Effector memory CD8-positive, alpha-beta T cell (primary cell): ENCODE data around the gene CACUL1.

Experiments used
- ATAC-seq: fragments of 150-1000 bp; cut with Tn5 transposase; replicated peaks from 2 replicates; pipeline ENCODE4 v1.10.0; 2021; ENCODE audit warnings: mild to moderate bottlenecking, moderate library complexity
- DNase-seq, 3 experiments: peaks; one replicate each; pipeline ENCODE4 v3.0.0; 2021
- H3K27ac Mint-ChIP-seq, 2 donors: one replicate each; pipeline ENCODE4 v1.8.0; 2022; ENCODE audit warnings: mild to moderate bottlenecking in 2 of 2, mixed read lengths in 2 of 2, moderate library complexity in 2 of 2
- H3K27me3 Mint-ChIP-seq, 2 donors: one replicate each; pipeline ENCODE4 v1.8.0; 2022; ENCODE audit warnings: mixed read lengths in 2 of 2
- H3K36me3 Mint-ChIP-seq: one replicate; pipeline ENCODE4 v1.8.0; 2022; ENCODE audit warnings: mild to moderate bottlenecking, moderate library complexity, mixed read lengths; ENCODE audit not compliant: insufficient read depth
- H3K4me1 Mint-ChIP-seq, 2 donors: one replicate each; pipeline ENCODE4 v1.8.0; 2022; ENCODE audit warnings: low read depth in 2 of 2, mixed read lengths in 2 of 2
- H3K4me3 Mint-ChIP-seq, 2 donors: one replicate each; pipeline ENCODE4 v1.8.0; 2022; ENCODE audit warnings: mild to moderate bottlenecking in 2 of 2, mixed read lengths in 2 of 2, moderate library complexity in 2 of 2
- H3K9me3 Mint-ChIP-seq, 2 donors: one replicate each; pipeline ENCODE4 v1.8.0; 2022; ENCODE audit warnings: mixed read lengths in 2 of 2

The CACUL1 gene

DNA sequence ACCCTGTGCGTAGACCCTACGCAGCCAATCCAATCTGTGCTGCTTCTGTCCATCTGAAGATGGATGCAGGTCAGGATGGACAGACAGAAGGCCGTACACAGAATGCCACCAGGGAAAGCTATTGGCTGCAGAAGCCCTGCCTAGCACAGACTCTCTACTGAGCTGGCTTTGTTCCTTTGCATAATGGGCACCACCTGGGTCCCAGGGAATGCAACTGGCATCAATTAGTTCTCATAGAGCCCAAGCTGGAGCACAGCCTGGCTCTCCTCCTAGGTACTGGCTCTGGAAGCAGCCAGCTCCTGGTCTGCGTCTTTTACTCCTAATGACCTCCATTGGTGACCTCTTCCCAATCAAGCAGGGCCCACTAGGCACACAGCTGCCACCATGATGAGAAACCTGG, 26.8 kb upstream of the CACUL1 start:
- Mint-ChIP-seq H3K27me3 (peaks cover 27 to 48% of the 10 kb centered on the region in 2 donors), H3K36me3 (no peaks in the 10 kb centered on the region), H3K9me3 (peaks cover 0 to 3% of the 10 kb centered on the region in 2 donors), H3K4me1 (peaks cover 0 to 4% of the 10 kb centered on the region in 2 donors), H3K4me3 (no peak overlapping the region), H3K27ac (no peak overlapping the region)
- ATAC-seq (no peak), DNase-seq (no peak)

DNA sequence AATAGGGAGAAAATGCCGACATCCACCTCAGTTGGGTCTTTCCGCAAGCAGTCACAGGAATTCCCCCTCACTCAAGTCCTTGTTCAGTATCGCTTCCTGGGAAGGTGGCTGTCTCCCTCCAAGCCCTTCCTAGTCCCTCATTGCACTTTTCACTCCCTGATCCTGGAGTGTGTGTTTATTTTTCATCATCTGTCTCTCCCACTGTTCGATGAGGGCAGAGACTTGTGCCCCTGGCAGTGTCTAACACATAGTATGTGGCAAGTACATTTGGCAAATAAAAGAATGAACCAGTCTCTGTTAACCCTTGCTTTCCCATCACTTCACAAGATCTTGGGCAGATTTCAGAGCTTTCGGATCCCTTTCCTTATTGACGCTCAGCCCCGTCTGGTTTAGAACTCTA, 24.0 kb upstream of the CACUL1 start:
- Mint-ChIP-seq H3K27ac (no peak overlapping the region), H3K9me3 (no peaks in the 10 kb centered on the region), H3K4me1 (peaks cover 0 to 5% of the 10 kb centered on the region in 2 donors), H3K4me3 (no peak overlapping the region), H3K36me3 (no peaks in the 10 kb centered on the region), H3K27me3 (peaks cover 21 to 37% of the 10 kb centered on the region in 2 donors)
- ATAC-seq (no peak), DNase-seq (no peak)

DNA sequence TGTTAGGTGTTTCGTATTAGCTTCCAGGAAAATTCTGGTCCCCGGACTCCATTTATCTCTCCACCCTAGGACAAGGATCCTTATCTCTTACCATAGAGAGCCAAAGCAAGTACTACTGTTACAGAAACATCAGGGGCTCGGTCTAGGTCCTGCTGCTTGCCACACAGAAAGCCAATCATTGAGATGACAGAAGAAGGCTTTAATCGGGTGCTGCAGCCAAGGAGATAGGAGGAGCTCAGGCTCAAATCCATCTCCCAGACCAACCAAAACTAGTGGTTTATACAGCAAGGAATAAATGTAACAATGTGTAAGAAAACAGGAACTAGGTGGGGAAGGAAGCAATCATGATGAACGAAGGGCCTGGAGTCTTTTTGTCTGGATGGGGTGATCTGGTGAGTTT, 22.2 kb upstream of the CACUL1 start:
- Mint-ChIP-seq H3K36me3 (no peaks in the 10 kb centered on the region), H3K4me3 (no peak overlapping the region), H3K27me3 (peaks cover 13 to 27% of the 10 kb centered on the region in 2 donors), H3K4me1 (peaks cover 0 to 4% of the 10 kb centered on the region in 2 donors), H3K27ac (no peak overlapping the region), H3K9me3 (no peaks in the 10 kb centered on the region)
- ATAC-seq (no peak), DNase-seq (no peak)

DNA sequence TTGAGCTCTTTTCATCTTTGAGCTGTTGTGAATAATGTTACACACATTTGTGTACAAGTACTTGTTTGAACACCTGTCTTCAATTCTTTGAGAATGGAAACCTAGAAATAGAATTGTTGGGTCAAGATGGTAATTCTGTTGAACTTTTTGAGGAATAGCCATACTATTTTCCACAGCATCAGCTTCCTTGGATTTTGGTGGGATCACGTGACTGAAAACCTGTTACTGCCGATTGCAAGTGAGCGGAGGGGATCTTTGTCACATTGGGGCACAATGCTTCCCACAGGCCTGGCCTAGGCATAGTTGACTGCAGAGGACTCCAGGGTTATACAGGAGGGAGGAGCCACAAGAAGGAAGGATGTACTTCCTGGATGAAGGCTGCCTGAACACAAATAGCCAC, 21.3 kb upstream of the CACUL1 start:
- DNase-seq (no peak), ATAC-seq (no peak)
- Mint-ChIP-seq H3K9me3 (no peaks in the 10 kb centered on the region), H3K27me3 (peaks cover 13 to 21% of the 10 kb centered on the region in 2 donors), H3K27ac (no peak overlapping the region), H3K36me3 (no peaks in the 10 kb centered on the region), H3K4me3 (no peak overlapping the region), H3K4me1 (peaks cover 0 to 4% of the 10 kb centered on the region in 2 donors)

DNA sequence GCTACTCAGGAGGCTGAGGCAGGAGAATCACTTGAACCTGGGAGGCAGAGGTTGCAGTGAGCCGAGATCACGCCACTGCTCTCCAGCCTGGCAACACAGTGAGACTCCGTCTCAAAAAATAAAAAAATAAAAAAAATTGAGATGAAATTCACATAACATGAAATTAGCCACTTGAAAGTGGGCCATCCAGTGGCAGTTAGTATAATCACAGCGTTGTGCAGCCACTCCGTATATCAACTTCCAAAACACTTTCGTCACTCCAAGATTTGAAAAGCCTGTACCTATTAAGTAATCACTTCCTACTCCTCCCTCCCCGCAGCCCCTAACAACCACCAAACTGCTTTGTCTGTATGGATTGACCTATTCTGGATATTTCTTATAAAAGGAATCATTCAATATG, 20.7 kb upstream of the CACUL1 start:
- no peak overlapping the region for H3K27ac Mint-ChIP-seq
- no peak for ATAC-seq

DNA sequence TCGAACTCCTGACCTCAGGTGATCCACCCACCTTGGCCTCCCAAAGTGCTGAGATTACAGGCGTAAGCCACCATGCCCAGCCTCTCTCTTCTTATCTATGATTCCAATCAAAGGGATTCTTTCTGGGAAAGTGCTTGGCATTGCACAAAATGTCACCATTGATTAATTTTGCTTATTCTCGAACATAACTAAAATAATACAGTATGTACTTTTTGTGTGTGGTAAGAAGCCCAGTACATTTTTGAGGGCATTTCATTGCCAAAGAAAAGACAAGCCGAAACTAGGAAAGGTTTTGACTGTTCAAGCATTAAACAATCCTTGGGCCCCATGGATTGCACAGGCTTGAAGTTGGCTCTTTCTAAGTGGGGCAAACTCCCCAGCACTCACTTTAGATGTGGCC, 18.3 kb upstream of the CACUL1 start:
- Mint-ChIP-seq H3K27me3 (no peaks in the 10 kb centered on the region), H3K4me1 (peaks cover 0 to 4% of the 10 kb centered on the region in 2 donors), H3K36me3 (no peaks in the 10 kb centered on the region), H3K4me3 (no peak overlapping the region), H3K9me3 (no peaks in the 10 kb centered on the region), H3K27ac (no peak overlapping the region)
- DNase-seq (no peak), ATAC-seq (no peak)

More for the DNA sequence above, 20.7 kb upstream of the CACUL1 start:
- DNase-seq: no peak
- Mint-ChIP-seq H3K9me3 (no peaks in the 10 kb centered on the region), H3K36me3 (no peaks in the 10 kb centered on the region), H3K27me3 (peaks cover 13 to 18% of the 10 kb centered on the region in 2 donors), H3K4me1 (peaks cover 0 to 4% of the 10 kb centered on the region in 2 donors), H3K4me3 (no peak overlapping the region)

DNA sequence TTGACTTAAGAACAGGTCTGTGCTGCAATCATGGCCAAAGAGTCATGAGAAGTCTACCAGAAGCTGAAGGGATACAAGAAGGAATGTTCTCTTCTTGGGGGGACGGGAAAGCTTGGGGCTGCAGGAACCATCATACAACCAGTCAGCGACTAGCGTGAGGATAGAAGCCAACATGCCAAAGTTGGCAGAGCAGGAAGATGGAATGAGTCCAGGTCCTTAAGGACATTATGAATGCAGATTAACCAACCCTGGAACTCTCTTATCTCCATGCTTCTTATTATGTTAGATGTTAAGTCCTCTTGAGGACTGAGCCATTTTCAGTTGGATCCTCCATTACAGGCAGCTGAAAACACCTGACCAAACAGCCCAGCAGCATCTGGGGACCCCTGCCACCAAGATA, 17.2 kb upstream of the CACUL1 start:
- DNase-seq (no peak), ATAC-seq (no peak)
- H3K9me3 Mint-ChIP-seq: no peaks in the 10 kb centered on the region
- H3K27ac Mint-ChIP-seq: no peak overlapping the region
- H3K36me3 Mint-ChIP-seq: no peaks in the 10 kb centered on the region
- H3K27me3 Mint-ChIP-seq: no peaks in the 10 kb centered on the region
- peaks cover 0 to 4% of the 10 kb centered on the region in 2 donors for H3K4me1 Mint-ChIP-seq
- H3K4me3 Mint-ChIP-seq: no peak overlapping the region

DNA sequence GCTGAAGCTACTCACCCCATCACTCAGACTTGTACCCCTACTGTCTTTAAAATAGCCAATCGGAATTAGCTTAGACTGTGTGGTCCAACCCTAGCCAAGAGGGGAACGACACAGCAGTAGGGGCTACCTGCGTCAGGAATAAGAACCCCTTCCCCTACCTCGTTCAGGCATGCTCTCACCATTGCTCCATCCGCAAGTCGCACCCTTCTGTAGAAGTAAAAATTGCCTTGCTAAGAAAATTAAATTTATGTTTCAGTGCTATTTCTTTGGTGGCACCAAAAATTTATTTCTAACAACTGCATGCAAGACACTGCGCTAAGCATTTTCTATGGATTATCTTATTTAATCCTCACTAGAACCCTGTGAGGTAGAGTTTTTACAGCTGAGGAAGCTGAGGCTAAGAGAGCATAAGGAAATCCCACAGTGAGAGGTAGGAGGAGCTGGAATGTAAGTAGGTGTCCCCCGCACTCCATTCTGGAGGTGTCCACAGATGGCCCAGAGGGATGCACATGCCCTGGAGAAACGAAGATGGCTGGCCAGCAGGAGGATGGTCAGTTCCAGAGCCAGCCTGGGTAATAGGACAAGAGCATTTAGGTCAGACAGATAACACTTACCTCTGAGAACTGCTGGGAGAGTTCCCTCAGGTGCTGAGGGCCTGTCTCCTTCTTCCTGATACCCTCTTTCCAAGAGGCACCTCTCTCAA, 15.3 kb upstream of the CACUL1 start:
- H3K4me3 Mint-ChIP-seq: no peak overlapping the region
- no peaks in the 10 kb centered on the region for H3K9me3 Mint-ChIP-seq
- DNase-seq: no peak
- H3K27me3 Mint-ChIP-seq: no peaks in the 10 kb centered on the region
- ATAC-seq: no peak
- H3K27ac Mint-ChIP-seq: no peak overlapping the region
- no peaks in the 10 kb centered on the region for H3K4me1 Mint-ChIP-seq
- no peaks in the 10 kb centered on the region for H3K36me3 Mint-ChIP-seq

DNA sequence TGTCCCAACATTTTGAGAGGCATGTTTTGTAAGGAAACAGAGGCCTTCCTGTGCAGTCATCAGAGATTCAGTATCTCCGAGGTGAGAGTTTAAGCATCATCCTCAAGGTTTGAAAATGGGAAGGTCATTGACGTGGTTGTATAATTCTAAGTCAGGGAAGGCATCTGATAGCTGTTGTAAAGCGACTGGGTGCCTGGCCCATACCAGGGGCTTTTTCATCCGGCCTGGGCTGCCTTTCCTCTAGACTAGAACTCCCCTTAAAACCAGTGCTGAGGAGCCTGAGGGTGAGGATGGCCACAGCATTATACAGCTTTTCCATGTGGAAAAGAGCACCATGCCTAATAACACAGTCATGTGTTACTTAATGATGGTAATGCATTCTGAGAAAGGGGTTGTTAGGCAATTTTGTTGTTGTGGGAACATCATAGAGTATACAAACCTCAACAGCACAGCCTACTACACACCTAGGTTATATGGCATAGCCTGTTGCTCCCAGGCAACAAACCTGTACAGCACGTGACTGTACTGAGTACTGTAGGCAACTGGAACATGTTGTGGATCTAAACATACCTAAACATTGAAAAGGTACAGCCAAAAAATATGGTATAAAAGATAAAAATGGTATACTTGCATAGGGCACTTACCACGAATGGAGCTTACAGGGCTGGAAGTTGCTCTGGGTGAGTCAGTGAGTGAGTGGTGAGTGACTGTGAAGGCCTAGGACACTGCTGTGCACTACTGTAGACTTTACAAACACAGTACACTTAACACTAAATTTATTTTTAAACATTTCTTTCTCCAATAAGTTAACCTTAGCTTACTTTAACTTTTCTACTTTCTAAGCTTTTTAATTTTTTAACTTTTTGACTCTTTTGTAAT, 13.5 kb upstream of the CACUL1 start:
- H3K4me3 Mint-ChIP-seq: no peak overlapping the region
- no peaks in the 10 kb centered on the region for H3K9me3 Mint-ChIP-seq
- no peak overlapping the region for H3K27ac Mint-ChIP-seq
- ATAC-seq: no peak
- H3K27me3 Mint-ChIP-seq: no peaks in the 10 kb centered on the region
- no peak for DNase-seq
- H3K4me1 Mint-ChIP-seq: no peaks in the 10 kb centered on the region
- H3K36me3 Mint-ChIP-seq: no peaks in the 10 kb centered on the region

DNA sequence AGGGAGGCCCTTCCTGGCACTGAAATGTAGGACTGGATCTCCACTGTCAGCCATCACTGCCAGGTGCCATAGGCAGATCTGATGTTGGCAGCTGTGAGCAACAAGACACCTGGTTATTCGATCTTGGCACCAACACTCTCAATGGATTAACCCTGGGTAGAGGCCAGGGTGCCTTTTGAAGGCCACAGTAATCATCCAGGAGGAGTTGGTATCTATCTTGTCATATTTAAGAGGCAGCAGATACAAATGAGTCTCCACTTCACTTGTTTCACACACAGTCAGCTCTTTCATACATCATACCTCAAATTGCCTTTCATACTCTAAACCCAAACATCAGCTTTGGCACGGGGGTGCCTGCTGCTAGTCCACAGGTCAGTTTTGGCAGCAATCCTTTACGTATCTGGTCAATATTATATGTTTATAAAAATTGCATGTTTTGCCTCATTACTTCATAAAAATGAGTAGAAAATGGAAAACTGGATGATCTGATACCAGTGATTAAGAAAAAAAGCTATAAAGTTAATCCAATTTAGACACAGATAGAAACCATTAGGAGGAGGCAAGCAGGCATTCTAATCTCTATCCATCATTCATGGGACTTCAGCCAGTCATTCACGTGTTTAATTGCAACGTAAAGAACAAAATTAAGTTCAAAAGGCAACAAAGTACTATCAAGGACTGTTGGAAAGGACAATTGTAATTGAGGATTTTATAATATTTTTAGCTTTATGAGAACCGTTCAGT, 12.7 kb upstream of the CACUL1 start:
- no peaks in the 10 kb centered on the region for H3K4me1 Mint-ChIP-seq
- no peaks in the 10 kb centered on the region for H3K27me3 Mint-ChIP-seq
- no peak for ATAC-seq
- H3K9me3 Mint-ChIP-seq: no peaks in the 10 kb centered on the region
- no peak overlapping the region for H3K27ac Mint-ChIP-seq
- no peak overlapping the region for H3K4me3 Mint-ChIP-seq
- no peaks in the 10 kb centered on the region for H3K36me3 Mint-ChIP-seq
- DNase-seq: no peak

DNA sequence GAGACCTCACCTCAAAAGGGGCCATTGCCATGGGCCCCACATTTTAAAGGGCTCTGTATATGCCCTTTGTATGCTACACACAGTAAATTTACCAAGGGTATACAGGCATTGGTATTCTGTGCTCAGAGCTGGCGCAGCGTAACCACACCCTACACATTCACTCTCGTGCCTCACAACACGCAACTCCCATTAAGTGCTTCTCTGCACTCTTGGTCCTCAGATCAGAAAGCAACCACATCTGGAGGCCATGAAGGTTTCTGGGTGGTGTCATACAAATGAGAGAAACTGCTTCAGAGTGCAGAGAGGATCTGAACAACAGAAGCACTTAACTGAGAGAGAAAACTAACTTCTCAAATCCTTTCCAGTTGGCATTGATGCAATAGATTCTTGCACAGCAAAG, 9.4 kb upstream of the CACUL1 start:
- DNase-seq (no peak), ATAC-seq (no peak)
- H3K4me3 Mint-ChIP-seq: no peak overlapping the region
- H3K4me1 Mint-ChIP-seq: no peaks in the 10 kb centered on the region
- H3K9me3 Mint-ChIP-seq: no peaks in the 10 kb centered on the region
- no peaks in the 10 kb centered on the region for H3K27me3 Mint-ChIP-seq
- no peak overlapping the region for H3K27ac Mint-ChIP-seq
- H3K36me3 Mint-ChIP-seq: no peaks in the 10 kb centered on the region

DNA sequence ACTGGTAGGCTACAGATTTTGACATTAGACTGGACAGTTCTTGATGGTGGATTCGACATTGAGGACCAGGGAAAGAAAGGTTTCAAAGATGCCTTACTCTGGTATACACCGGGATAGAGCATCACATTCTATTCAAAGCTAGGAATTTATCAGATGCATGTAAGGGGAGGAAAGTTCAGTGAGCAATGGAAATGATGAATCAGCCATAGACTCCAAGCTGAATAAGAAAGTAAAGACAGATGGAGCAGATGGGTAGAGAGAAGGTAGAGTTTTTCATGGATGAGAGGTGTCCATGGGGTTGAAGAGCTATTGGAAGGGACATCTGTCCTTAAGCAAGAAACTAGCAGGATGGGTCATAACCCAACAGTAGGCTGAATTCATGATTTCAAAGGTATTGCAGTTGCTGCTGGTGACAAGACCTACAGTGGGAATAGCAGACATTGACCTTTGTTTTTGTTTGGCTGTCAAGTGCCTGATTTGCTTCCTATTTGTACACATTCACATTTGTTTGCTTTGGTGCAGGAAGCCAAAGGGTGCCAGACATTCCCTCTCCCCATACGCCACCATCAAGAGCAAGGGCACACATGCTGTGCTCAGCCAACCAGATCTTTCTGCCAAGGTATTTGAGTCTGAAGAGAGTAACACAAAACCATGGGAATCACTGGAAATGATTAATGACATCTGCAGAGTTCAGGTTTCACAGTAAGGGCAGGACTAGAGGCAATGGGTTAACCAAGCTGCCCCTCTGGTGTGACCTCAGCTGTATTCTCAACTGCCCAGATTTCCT, 8.6 kb upstream of the CACUL1 start:
- Mint-ChIP-seq H3K27ac (no peak overlapping the region), H3K9me3 (no peaks in the 10 kb centered on the region), H3K4me1 (no peaks in the 10 kb centered on the region), H3K4me3 (no peak overlapping the region), H3K27me3 (no peaks in the 10 kb centered on the region), H3K36me3 (no peaks in the 10 kb centered on the region)
- no peak for ATAC-seq
- DNase-seq: no peak

DNA sequence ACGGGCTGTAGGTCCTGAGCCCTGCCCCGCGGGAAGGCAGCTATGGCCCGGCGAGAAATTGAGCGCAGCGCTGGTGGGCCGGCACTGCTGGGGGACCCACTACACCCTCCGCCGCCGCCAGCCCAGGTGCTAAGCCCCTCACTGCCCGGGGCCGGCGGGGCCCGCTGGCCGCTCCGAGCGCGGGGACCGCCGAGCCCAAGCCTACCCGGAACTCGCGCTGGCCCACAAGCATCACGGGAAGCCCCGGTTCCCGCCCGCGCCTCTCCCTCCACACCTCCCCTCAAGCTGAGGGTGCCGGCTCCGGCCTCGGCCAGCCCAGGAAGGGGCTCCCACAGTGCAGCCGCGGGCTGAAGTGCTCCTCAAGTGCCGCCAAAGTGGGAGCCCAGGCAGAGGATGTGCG, 5.5 kb upstream of the CACUL1 start:
- Mint-ChIP-seq H3K4me3 (no peak overlapping the region), H3K4me1 (peaks cover 1 to 5% of the 10 kb centered on the region in 2 donors), H3K27ac (no peak overlapping the region), H3K9me3 (no peaks in the 10 kb centered on the region), H3K36me3 (peaks cover 9% of the 10 kb centered on the region), H3K27me3 (no peaks in the 10 kb centered on the region)
- no peak for DNase-seq
- ATAC-seq: no peak
